CD4-positive, alpha-beta T cell treated with Interleukin-12 subunit alpha and Interleukin-12 subunit beta, for 1 hour (primary cell): ENCODE measurements around the gene PLP1.
"Not testable (repeated sequence)": the region's sequence is repeated elsewhere in the genome, so short reads cannot be mapped to it uniquely, and the experiment has no call there.

Experiments used
- DNase-seq: peaks from one replicate; pipeline ENCODE4 v3.0.0-alpha.2; 2020

The PLP1 gene

GRCh38 chrX:103776546-103776945 lies at the start of gene PLP1:
Gene PLP1, plus strand, starts transcription at chrX:103776840. Its CDS starts 156 bp downstream, at chrX:103776996.
- DNase-seq, result no peak

- DNase-seq, result no peak
Observed at GRCh38 chrX:103727115-103727514, 49.5 kb upstream of the PLP1 start.

- DNase-seq, result no peak
Observed at GRCh38 chrX:103729015-103729414, 47.6 kb upstream of the PLP1 start.

GRCh38 chrX:103730147-103730795 lies 46.4 kb upstream of the PLP1 start:
- DNase-seq, result no peak

GRCh38 chrX:103730796-103731493 lies 45.7 kb upstream of the PLP1 start:
- no peak for DNase-seq

- DNase-seq, result no peak
Observed at GRCh38 chrX:103733017-103733416, 43.6 kb upstream of the PLP1 start.

- no peak for DNase-seq
Observed at GRCh38 chrX:103734125-103734760, 42.4 kb upstream of the PLP1 start.

- DNase-seq, result no peak
Observed at GRCh38 chrX:103737696-103738095, 38.9 kb upstream of the PLP1 start.

GRCh38 chrX:103739421-103739820 lies 37.2 kb upstream of the PLP1 start:
- no peak for DNase-seq

GRCh38 chrX:103741879-103742278 lies 34.8 kb upstream of the PLP1 start:
- DNase-seq, result no peak

- no peak for DNase-seq
Observed at GRCh38 chrX:103742339-103742738, 34.3 kb upstream of the PLP1 start.

GRCh38 chrX:103747163-103747562 lies 29.5 kb upstream of the PLP1 start:
- DNase-seq, result no peak

- no peak for DNase-seq
Observed at GRCh38 chrX:103754401-103754800, 22.2 kb upstream of the PLP1 start.

- DNase-seq, result no peak
Observed at GRCh38 chrX:103756736-103757135, 19.9 kb upstream of the PLP1 start.

- no peak for DNase-seq
Observed at GRCh38 chrX:103758555-103758954, 18.1 kb upstream of the PLP1 start.

GRCh38 chrX:103763541-103763940 lies 13.1 kb upstream of the PLP1 start:
- not testable (repeated sequence) for DNase-seq

- not testable (repeated sequence) for DNase-seq
Observed at GRCh38 chrX:103766813-103767555, 9.7 kb upstream of the PLP1 start.

GRCh38 chrX:103773445-103773844 lies 3.2 kb upstream of the PLP1 start:
- no peak for DNase-seq

GRCh38 chrX:103774070-103774642 lies 2.5 kb upstream of the PLP1 start:
- no peak for DNase-seq

- DNase-seq, result no peak
Observed at GRCh38 chrX:103779141-103779789, 2.6 kb downstream of the PLP1 start.

- DNase-seq, result no peak
Observed at GRCh38 chrX:103780336-103781061, 3.9 kb downstream of the PLP1 start.

- DNase-seq, result no peak
Observed at GRCh38 chrX:103781062-103781402, 4.4 kb downstream of the PLP1 start.
